ENCODE data around the gene WWTR1.

DNA sequence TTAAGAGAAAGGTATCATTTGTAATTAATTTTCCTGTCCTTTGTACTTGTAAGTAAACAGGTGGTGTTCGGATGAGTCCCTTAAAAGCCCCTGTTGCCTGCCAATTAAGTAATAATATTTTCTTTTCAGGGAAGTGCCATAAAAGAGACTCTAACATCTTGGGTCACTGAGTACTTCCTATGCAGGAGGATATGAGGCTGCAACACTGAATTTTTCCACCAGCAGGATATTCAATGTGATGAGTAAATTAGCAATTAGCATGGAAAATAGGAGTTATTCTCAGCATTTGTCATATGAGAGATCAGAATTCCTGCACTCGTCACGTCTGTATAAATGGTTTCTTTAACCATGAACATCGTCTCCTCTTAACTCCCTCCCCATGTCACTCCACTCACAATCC lies 45.4 kb downstream of the WWTR1 start:
- no peak for TF ChIP-seq POLR2A (IDR thresholded peaks at IDR 0.05)
- TF ChIP-seq, protein P1, sequence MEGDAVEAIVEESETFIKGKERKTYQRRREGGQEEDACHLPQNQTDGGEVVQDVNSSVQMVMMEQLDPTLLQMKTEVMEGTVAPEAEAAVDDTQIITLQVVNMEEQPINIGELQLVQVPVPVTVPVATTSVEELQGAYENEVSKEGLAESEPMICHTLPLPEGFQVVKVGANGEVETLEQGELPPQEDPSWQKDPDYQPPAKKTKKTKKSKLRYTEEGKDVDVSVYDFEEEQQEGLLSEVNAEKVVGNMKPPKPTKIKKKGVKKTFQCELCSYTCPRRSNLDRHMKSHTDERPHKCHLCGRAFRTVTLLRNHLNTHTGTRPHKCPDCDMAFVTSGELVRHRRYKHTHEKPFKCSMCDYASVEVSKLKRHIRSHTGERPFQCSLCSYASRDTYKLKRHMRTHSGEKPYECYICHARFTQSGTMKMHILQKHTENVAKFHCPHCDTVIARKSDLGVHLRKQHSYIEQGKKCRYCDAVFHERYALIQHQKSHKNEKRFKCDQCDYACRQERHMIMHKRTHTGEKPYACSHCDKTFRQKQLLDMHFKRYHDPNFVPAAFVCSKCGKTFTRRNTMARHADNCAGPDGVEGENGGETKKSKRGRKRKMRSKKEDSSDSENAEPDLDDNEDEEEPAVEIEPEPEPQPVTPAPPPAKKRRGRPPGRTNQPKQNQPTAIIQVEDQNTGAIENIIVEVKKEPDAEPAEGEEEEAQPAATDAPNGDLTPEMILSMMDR (IDR thresholded peaks at IDR 0.05) = no peak

All from uterus (tissue), 2 donors.